HepG2 (cell line): ENCODE measurements around the gene MILR1. TPM values are rescaled to one million over a fixed set of nuclear protein-coding genes. Genes with fewer than 3 reads are reported as not detected.

Experiments used
- ARID5B ChIP-seq: IDR thresholded peaks from 2 replicates; pipeline ENCODE4 v1.4.0; 2020; ENCODE audit warnings: mild to moderate bottlenecking, missing genetic modification reagents
- CERS6 ChIP-seq: sonication (generic); formaldehyde crosslinking; IDR thresholded peaks from 2 replicates; pipeline ENCODE4 v1.5.0; 2020; ENCODE audit warnings: missing genetic modification reagents
- DDIT3 ChIP-seq: sonication (generic); formaldehyde crosslinking; IDR thresholded peaks from 2 replicates; pipeline ENCODE4 v1.4.0; 2020; ENCODE audit warnings: mild to moderate bottlenecking, missing genetic modification reagents
- FOXP1 ChIP-seq, 2 experiments: fragments of 450-650 bp in 1 of 2; IDR thresholded peaks; 2 replicates each; pipeline ENCODE4 v1.6.1; 2017 to 2018; ENCODE audit warnings: antibody characterized with exemption in 1 of 2
- GATA4 ChIP-seq: sonication (generic); IDR thresholded peaks from 2 replicates; pipeline ENCODE4 v1.6.1; 2016; ENCODE audit warnings: antibody characterized with exemption, low read depth, borderline replicate concordance
- HNRNPLL ChIP-seq: fragments of 200-400 bp; formaldehyde crosslinking; IDR thresholded peaks from 2 replicates; pipeline ENCODE4 v1.6.1; 2017; ENCODE audit warnings: mild to moderate bottlenecking, low read depth, low read length; ENCODE audit not compliant: poor library complexity, severe bottlenecking
- KDM3A ChIP-seq: IDR thresholded peaks from 2 replicates; pipeline ENCODE4 v1.6.1; 2018; ENCODE audit warnings: low read depth, missing compliant biosample characterization
- MEF2D ChIP-seq: sonication (generic); formaldehyde crosslinking; IDR thresholded peaks from 2 replicates; pipeline ENCODE4 v1.5.1; 2020; ENCODE audit warnings: mild to moderate bottlenecking, missing genetic modification reagents
- NCOA2 ChIP-seq: sonication (generic); formaldehyde crosslinking; IDR thresholded peaks from 2 replicates; pipeline ENCODE4 v1.8.0; 2022; ENCODE audit warnings: inconsistent platforms
- NFYC ChIP-seq: IDR thresholded peaks from 2 replicates; pipeline ENCODE4 v1.6.1; 2016; ENCODE audit warnings: missing genetic modification reagents, missing compliant biosample characterization
- PCBP1 ChIP-seq: fragments of 200-400 bp; formaldehyde crosslinking; IDR thresholded peaks from 2 replicates; pipeline ENCODE4 v1.6.1; 2017; ENCODE audit warnings: mild to moderate bottlenecking, low read depth, low read length, borderline replicate concordance
- PLRG1 ChIP-seq: fragments of 450-650 bp; conservative IDR thresholded peaks from 2 replicates; pipeline ENCODE4 v1.6.1; 2016
- REL ChIP-seq: sonication (generic); formaldehyde crosslinking; conservative IDR thresholded peaks from 2 replicates; pipeline ENCODE4 v1.8.0; 2022; ENCODE audit warnings: mild to moderate bottlenecking, missing genetic modification reagents, moderate library complexity
- SALL1 ChIP-seq: sonication (generic); formaldehyde crosslinking; IDR thresholded peaks from 2 replicates; pipeline ENCODE4 v1.8.0; 2022; ENCODE audit warnings: mild to moderate bottlenecking, missing genetic modification reagents
- SIX4 ChIP-seq: sonication (generic); formaldehyde crosslinking; IDR thresholded peaks from 2 replicates; pipeline ENCODE4 v1.4.0; 2020; ENCODE audit warnings: missing genetic modification reagents
- SYNCRIP ChIP-seq: fragments of 200-400 bp; formaldehyde crosslinking; IDR thresholded peaks from 2 replicates; pipeline ENCODE4 v1.6.1; 2018; ENCODE audit warnings: mild to moderate bottlenecking, low read depth, low read length; ENCODE audit not compliant: insufficient read depth
- ZBTB33 ChIP-seq: sonication (generic); formaldehyde crosslinking; IDR thresholded peaks from 2 replicates; pipeline ENCODE4 v1.4.0; 2020; ENCODE audit warnings: missing genetic modification reagents
- ZC3H4 ChIP-seq: sonication (generic); formaldehyde crosslinking; IDR thresholded peaks from 2 replicates; pipeline ENCODE4 v1.4.0; 2020; ENCODE audit warnings: missing genetic modification reagents, borderline replicate concordance
- ZMAT3 ChIP-seq: sonication (generic); formaldehyde crosslinking; conservative IDR thresholded peaks from 2 replicates; pipeline ENCODE4 v1.7.0; 2021; ENCODE audit warnings: missing genetic modification reagents
- ZNF101 ChIP-seq: sonication (generic); formaldehyde crosslinking; IDR thresholded peaks from 2 replicates; pipeline ENCODE4 v1.4.0; 2020; ENCODE audit warnings: mild to moderate bottlenecking, low read depth, missing genetic modification reagents, borderline replicate concordance
- ZNF512 ChIP-seq: sonication (generic); formaldehyde crosslinking; IDR thresholded peaks from 2 replicates; pipeline ENCODE4 v1.4.0; 2020; ENCODE audit warnings: mild to moderate bottlenecking, missing genetic modification reagents
- polyA plus RNA-seq, 8 experiments: library from polyadenylated mRNA; depleted of rRNA in 3 of 8; stranded (reverse) in 7 of 8; unstranded in 1 of 8; fragments of >200 nt; fragmentation: Illumina TruSeq in 4 of 8; extraction: Trizol in 4 of 8; gene quantifications; 2 replicates each; pipeline versions ENCODE4 v1.2.1 to v1.2.3, GENCODE V29; 2011 to 2016; ENCODE audit warnings: low read depth in 4 of 8, missing spikeins in 1 of 8, mixed read lengths in 1 of 8; ENCODE audit not compliant: insufficient read depth in 1 of 8
- total RNA-seq, 5 experiments: library from RNA; depleted of rRNA; stranded (reverse); fragments of >200 nt; fragmentation: Illumina TruSeq; extraction: Trizol; gene quantifications; 2 replicates each; pipeline ENCODE4 v1.2.3, GENCODE V29; 2016; ENCODE audit warnings: low read depth in 1 of 5

The MILR1 gene
- total and polyA plus RNA-seq, 2 of the 13 experiments (the other 11 are each of a cell fraction or from before 2014, with no cell fraction given): 0.27 to 1.7 TPM

- no peak for TF ChIP-seq CERS6 (CRISPR knock-in tag)
- TF ChIP-seq HNRNPLL: peak; percentile 95
- TF ChIP-seq FOXP1 (IDR thresholded peaks at IDR 0.05): no peak
- TF ChIP-seq FOXP1 (CRISPR knock-in tag; IDR thresholded peaks at IDR 0.05): no peak
- peak; percentile 90 for TF ChIP-seq MEF2D (CRISPR knock-in tag)
- TF ChIP-seq ZNF101: no peak
- peak; percentile 87 for TF ChIP-seq ZMAT3 (CRISPR knock-in tag)
- TF ChIP-seq PLRG1: no peak
- TF ChIP-seq GATA4: peak; percentile 78
- peak; percentile 36 for TF ChIP-seq ZBTB33
- no peak for TF ChIP-seq SYNCRIP
- TF ChIP-seq SIX4 (CRISPR knock-in tag): peak; percentile 51; the same call in 1 of the 2 replicates
- TF ChIP-seq PCBP1: no peak
- TF ChIP-seq ARID5B (CRISPR knock-in tag): peak; percentile 68
- peak; percentile 71; the same call in 1 of the 2 replicates for TF ChIP-seq KDM3A (CRISPR knock-in tag)
- no peak for TF ChIP-seq DDIT3 (CRISPR knock-in tag)
- peak; percentile 50; the same call in 1 of the 2 replicates for TF ChIP-seq ZC3H4 (CRISPR knock-in tag)
- TF ChIP-seq ZNF512 (CRISPR knock-in tag): no peak
- TF ChIP-seq NFYC: no peak
- peak; percentile 92 for TF ChIP-seq SALL1 (CRISPR knock-in tag)
- TF ChIP-seq REL (CRISPR knock-in tag): peak; percentile 74
- peak; percentile 25; the same call in 1 of the 2 replicates for TF ChIP-seq NCOA2 (CRISPR knock-in tag)
Measured at GRCh38 chr17:64496786-64497564, 48.1 kb downstream of the MILR1 start, which contains the start of gene POLG2 (continued).
